ENCODE results near the gene RRP15. TPM values are rescaled to one million over a fixed set of nuclear protein-coding genes. Genes with fewer than 3 reads are reported as not detected.
A peak's percentile ranks its signal among the peaks of the same experiment; 100 is the strongest.

The RRP15 gene
- total and polyA plus RNA-seq, 2 experiments from 2014 or later = 19.8 to 86.5 TPM

- TF ChIP-seq CTCF (conservative IDR thresholded peaks at IDR 0.05; ENCODE audit: low read depth in 2 of 2) (no peak), ETS1 (IDR thresholded peaks at IDR 0.05) (no peak)
Measured at GRCh38 chr1:218376722-218377121, 91.6 kb downstream of the RRP15 start (continued).

- Histone ChIP-seq H3K27me3 (ENCODE audit: insufficient read depth) (no peaks in the 10 kb centered on the region), H4K20me1 (replicated peaks; ENCODE audit: insufficient read depth) (no peaks in the 10 kb centered on the region), H3K4me2 (no peak overlapping the region), H3K27ac (ENCODE audit: low read depth) (no peak overlapping the region), H3F3A (replicated peaks; ENCODE audit: low read depth) (no peaks in the 10 kb centered on the region), H3K9me2 (ENCODE audit: insufficient read depth) (no peaks in the 10 kb centered on the region), H3K4me3 (no peak overlapping the region), H3K4me1 (ENCODE audit: insufficient read depth) (no peaks in the 10 kb centered on the region), H3K36me3 (ENCODE audit: insufficient read depth) (no peaks in the 10 kb centered on the region), H2AFZ (no peak overlapping the region), H3K79me2 (replicated peaks; ENCODE audit: insufficient read depth) (no peaks in the 10 kb centered on the region)
- H3K4me3 Mint-ChIP-seq = no peak overlapping the region
- peaks cover 9% of the 10 kb centered on the region for H3K27me3 Mint-ChIP-seq (ENCODE audit: insufficient read depth, low read depth, poor library complexity)
- no peak for TF ChIP-seq STAT1 (IDR thresholded peaks at IDR 0.05; ENCODE audit: unreplicated experiment)
- no peaks in the 10 kb centered on the region for H3K36me3 Mint-ChIP-seq (ENCODE audit: low read depth)
- H3K27ac Mint-ChIP-seq = no peak overlapping the region
- H3K4me1 Mint-ChIP-seq = peaks cover 2% of the 10 kb centered on the region; the same call in 1 of the 3 replicates
- no peak for DNase-seq (ENCODE audit: low spot score)
- no peak for ATAC-seq
- H3K9me3 Mint-ChIP-seq = no peaks in the 10 kb centered on the region; the same call in 2 of the 3 replicates
Measured at GRCh38 chr1:218377143-218377660, 92.1 kb downstream of the RRP15 start.

GRCh38 chr1:218380125-218380977 lies 95.3 kb downstream of the RRP15 start:
- DNase-seq (ENCODE audit: low spot score) (no peak), ATAC-seq (no peak)
- no peaks in the 10 kb centered on the region; the same call in 2 of the 3 replicates for H3K9me3 Mint-ChIP-seq
- peaks cover 2% of the 10 kb centered on the region; the same call in 1 of the 3 replicates for H3K4me1 Mint-ChIP-seq
- H3K27ac Mint-ChIP-seq = no peak overlapping the region
- no peaks in the 10 kb centered on the region for H3K9me2 ChIP-seq (ENCODE audit: insufficient read depth)
- H3K4me1 ChIP-seq (ENCODE audit: insufficient read depth) = no peaks in the 10 kb centered on the region
- no peak overlapping the region for H3K27ac ChIP-seq (ENCODE audit: low read depth)
- H3K36me3 Mint-ChIP-seq (ENCODE audit: low read depth) = no peaks in the 10 kb centered on the region
- no peaks in the 10 kb centered on the region for H4K20me1 ChIP-seq (replicated peaks; ENCODE audit: insufficient read depth)
- H2AFZ ChIP-seq = 0 out of 2 replicates have a peak overlapping the region, but pooled peaks have one; percentile 32
- no peaks in the 10 kb centered on the region for H3F3A ChIP-seq (replicated peaks; ENCODE audit: low read depth)
- no peak overlapping the region for H3K4me3 ChIP-seq
- H3K36me3 ChIP-seq (ENCODE audit: insufficient read depth) = no peaks in the 10 kb centered on the region
- peaks cover 9% of the 10 kb centered on the region for H3K27me3 Mint-ChIP-seq (ENCODE audit: insufficient read depth, low read depth, poor library complexity)
- H3K4me3 Mint-ChIP-seq = no peak overlapping the region
- no peak overlapping the region for H3K4me2 ChIP-seq
- no peaks in the 10 kb centered on the region for H3K79me2 ChIP-seq (replicated peaks; ENCODE audit: insufficient read depth)
- H3K27me3 ChIP-seq (ENCODE audit: insufficient read depth) = no peaks in the 10 kb centered on the region
- no peak for TF ChIP-seq NANOG (IDR thresholded peaks at IDR 0.05; ENCODE audit: borderline replicate concordance)
- no peak for TF ChIP-seq ZNF462 (CRISPR knock-in tag; IDR thresholded peaks at IDR 0.05)
- TF ChIP-seq STAT1 (IDR thresholded peaks at IDR 0.05; ENCODE audit: unreplicated experiment) = no peak
